Activated naive CD4-positive, alpha-beta T cell treated with Interleukin-2 at 50 U/mL for 16 hours (primary cell): ENCODE data around the gene ZNF526.
A peak's percentile ranks its signal among the peaks of the same experiment; 100 is the strongest.

Experiments used
- DNase-seq: peaks from one replicate; pipeline ENCODE4 v3.0.0-alpha.2; 2020

ZNF526 gene

GRCh38 chr19:42268142-42268703 lies 48.1 kb downstream of the ZNF526 start:
- DNase-seq = peak; percentile 98

- DNase-seq = peak; percentile 99
Observed at GRCh38 chr19:42268704-42269477, 48.8 kb downstream of the ZNF526 start, which contains the start of gene CIC. TSS of gene CIC (plus strand) at chr19:42269252. CDS start at chr19:42271784, 2,532 bp downstream.

GRCh38 chr19:42269478-42270345 lies 49.6 kb downstream of the ZNF526 start:
- no peak for DNase-seq

GRCh38 chr19:42270346-42271044 lies 50.4 kb downstream of the ZNF526 start:
- peak; percentile 69 for DNase-seq

GRCh38 chr19:42271045-42271419 lies 50.9 kb downstream of the ZNF526 start:
- DNase-seq = no peak

GRCh38 chr19:42271861-42272534 lies 51.9 kb downstream of the ZNF526 start:
- DNase-seq = no peak

GRCh38 chr19:42272535-42272897 lies 52.4 kb downstream of the ZNF526 start:
- no peak for DNase-seq

- DNase-seq = no peak
Observed at GRCh38 chr19:42272989-42273406, 52.9 kb downstream of the ZNF526 start.

- DNase-seq = no peak
Observed at GRCh38 chr19:42273407-42274064, 53.4 kb downstream of the ZNF526 start.

- DNase-seq = no peak
Observed at GRCh38 chr19:42274065-42274682, 54.1 kb downstream of the ZNF526 start.

- no peak for DNase-seq
Observed at GRCh38 chr19:42275103-42275502, 55.0 kb downstream of the ZNF526 start.

- DNase-seq = no peak
Observed at GRCh38 chr19:42275517-42275916, 55.4 kb downstream of the ZNF526 start.

- no peak for DNase-seq
Observed at GRCh38 chr19:42276284-42276683, 56.2 kb downstream of the ZNF526 start.

GRCh38 chr19:42276821-42277220 lies 56.7 kb downstream of the ZNF526 start:
- DNase-seq = peak; percentile 45
